Endothelial cell of umbilical vein (primary cell): ENCODE measurements around the gene CNNM3. TPM values are rescaled to one million over a fixed set of nuclear protein-coding genes. Genes with fewer than 3 reads are reported as not detected.

Experiments used
- BruUV-seq: library from RNA; stranded (reverse); fragments of 400-500 nt; replicated peaks from 2 replicates; lab custom pipeline; 2021; lab: Mats Ljungman, UMichigan
- CTCF ChIA-PET: fragments of 300-600, 350-600 bp; sonication (Branson Sonifier 250); formaldehyde crosslinking; loops from one replicate; lab custom pipeline; 2021; ENCODE audit warnings: antibody characterized with exemption, inconsistent platforms; lab: Charles Lee
- POLR2A ChIA-PET: fragments of 300-600, 350-600 bp; sonication (Branson Sonifier 250); formaldehyde crosslinking; loops from one replicate; lab custom pipeline; 2021; ENCODE audit warnings: antibody characterized with exemption, inconsistent platforms; lab: Charles Lee
- DNase-seq: peaks from one replicate; pipeline ENCODE4 v3.0.0-alpha.2; 2011; ENCODE audit warnings: low read depth, low spot score
- FAIRE-seq: peaks from 2 replicates; lab custom pipeline; 2011; peaks lifted over from hg19 to GRCh38; lab: Jason Lieb, UNC
- H2AFZ ChIP-seq: 2 replicates; pipeline ENCODE4 v1.6.0; 2012; ENCODE audit warnings: low read depth, low read length, control low read depth, inconsistent platforms
- H3K27ac ChIP-seq: 2 replicates; pipeline ENCODE4 v1.5.1; 2011; ENCODE audit warnings: low read depth, mild to moderate bottlenecking, control low read depth, low read length, moderate library complexity; ENCODE audit not compliant: insufficient read depth
- H3K27me3 ChIP-seq, 2 experiments: 2 replicates each; pipeline versions ENCODE4 v1.6.0 to v1.6.1; 2011; ENCODE audit warnings: low read length in 2 of 2, mixed read lengths in 1 of 2; ENCODE audit not compliant: control insufficient read depth in 2 of 2, insufficient read depth in 2 of 2
- H3K36me3 ChIP-seq, 2 experiments: 2 replicates in 1 of 2; 3 replicates in 1 of 2; pipeline ENCODE4 v1.5.1; 2011; ENCODE audit warnings: low read length in 2 of 2, mild to moderate bottlenecking in 1 of 2, moderate library complexity in 1 of 2; ENCODE audit not compliant: control insufficient read depth in 2 of 2, insufficient read depth in 2 of 2; ENCODE audit errors: extremely low read depth in 1 of 2
- H3K4me1 ChIP-seq: 3 replicates; pipeline ENCODE4 v1.5.1; 2011; ENCODE audit warnings: mild to moderate bottlenecking, low read length; ENCODE audit not compliant: control insufficient read depth, insufficient read depth; ENCODE audit errors: extremely low read depth
- H3K4me2 ChIP-seq: 2 replicates; pipeline ENCODE4 v1.6.1; 2011; ENCODE audit warnings: low read length, control low read depth, mixed read lengths; ENCODE audit not compliant: insufficient read depth
- H3K4me3 ChIP-seq, 3 experiments: fragments of 200-600 bp in 1 of 3; sonication (generic), shearing (Covaris generic) in 1 of 3; replicated peaks in 1 of 3; 2 replicates each; pipeline ENCODE4 v1.5.1; 2011 to 2016; ENCODE audit warnings: control low read depth in 3 of 3, low read length in 3 of 3, mild to moderate bottlenecking in 2 of 3, inconsistent platforms in 1 of 3, low read depth in 1 of 3, moderate library complexity in 1 of 3; ENCODE audit not compliant: insufficient read depth in 1 of 3
- H3K79me2 ChIP-seq: 2 replicates; pipeline ENCODE4 v1.6.0; 2012; ENCODE audit warnings: low read length, inconsistent platforms; ENCODE audit not compliant: control insufficient read depth, insufficient read depth
- H3K9ac ChIP-seq: replicated peaks from 2 replicates; pipeline ENCODE3; 2011; ENCODE audit warnings: low read length, control low read depth; ENCODE audit not compliant: insufficient read depth; ENCODE audit errors: extremely low read depth
- H3K9me1 ChIP-seq: replicated peaks from 3 replicates; pipeline ENCODE4 v1.6.0; 2011; ENCODE audit warnings: mild to moderate bottlenecking, low read length; ENCODE audit not compliant: control insufficient read depth, insufficient read depth; ENCODE audit errors: extremely low read depth
- H3K9me3 ChIP-seq: replicated peaks from 2 replicates; pipeline ENCODE4 v1.5.1; 2012; ENCODE audit warnings: low read length, inconsistent platforms; ENCODE audit not compliant: control insufficient read depth, insufficient read depth
- H4K20me1 ChIP-seq: replicated peaks from 2 replicates; pipeline ENCODE3; 2011; ENCODE audit warnings: mild to moderate bottlenecking, low read length; ENCODE audit not compliant: control insufficient read depth, insufficient read depth; ENCODE audit errors: extremely low read depth
- CTCF ChIP-seq, 2 donors: IDR thresholded peaks; 1 replicate in 1 of 2; 2 replicates in 1 of 2; pipeline ENCODE4 v1.5.1; 2011; ENCODE audit warnings: low read length in 2 of 2, mild to moderate bottlenecking in 2 of 2, moderate library complexity in 2 of 2, control low read depth in 1 of 2, inconsistent platforms in 1 of 2, low read depth in 1 of 2; ENCODE audit not compliant: insufficient read depth in 1 of 2; ENCODE audit errors: extremely low read depth in 1 of 2
- EZH2 ChIP-seq: IDR thresholded peaks from 2 replicates; pipeline ENCODE4 v1.6.1; 2012; ENCODE audit warnings: borderline replicate concordance, low read depth, mild to moderate bottlenecking, moderate library complexity, low read length, inconsistent platforms; ENCODE audit not compliant: severe bottlenecking
- FOS ChIP-seq: IDR thresholded peaks from 2 replicates; pipeline ENCODE4 v1.6.1; 2011; ENCODE audit warnings: mild to moderate bottlenecking, low read length, moderate library complexity, borderline replicate concordance; ENCODE audit not compliant: insufficient read depth
- GATA2 ChIP-seq: IDR thresholded peaks from 2 replicates; pipeline ENCODE4 v1.7.0; 2011; ENCODE audit warnings: low read depth, mild to moderate bottlenecking, moderate library complexity, mixed read lengths, low read length; ENCODE audit not compliant: insufficient read length, insufficient read depth
- JUN ChIP-seq: IDR thresholded peaks from 2 replicates; pipeline ENCODE4 v1.6.1; 2011; ENCODE audit warnings: borderline replicate concordance, low read depth; ENCODE audit not compliant: insufficient read length, insufficient read depth
- MAX ChIP-seq: IDR thresholded peaks from 2 replicates; pipeline ENCODE4 v1.6.1; 2011; ENCODE audit not compliant: insufficient read depth, insufficient read length
- MYC ChIP-seq: IDR thresholded peaks from one replicate; pipeline ENCODE4 v1.6.1; 2011; ENCODE audit warnings: mild to moderate bottlenecking, low read depth, low read length
- POLR2A ChIP-seq: IDR thresholded peaks from 2 replicates; pipeline ENCODE4 v1.6.1; 2012; ENCODE audit warnings: low read depth, mild to moderate bottlenecking, control low read depth, low read length
- POLR2AphosphoS5 ChIP-seq: IDR thresholded peaks from 2 replicates; pipeline ENCODE4 v1.6.1; 2012; ENCODE audit warnings: low read depth, mild to moderate bottlenecking, control low read depth, low read length, moderate library complexity; ENCODE audit not compliant: insufficient read depth
- dilution Hi-C: fragments of 300-500 bp; cut with MboI; formaldehyde crosslinking; loops from one replicate; pipeline ENCODE4 v1.15.0; 2019; ENCODE audit warnings: low sequenced_read_pairs; ENCODE audit not compliant: extremely low pct_ligation_motif_present
- intact Hi-C: fragments of 100-400 bp; cut with micrococcal nuclease; formaldehyde crosslinking; loops from one replicate; pipeline ENCODE4 v1.10.0; 2022
- polyA plus RNA-seq, 4 experiments: library from polyadenylated mRNA; depleted of rRNA in 3 of 4; stranded (reverse) in 3 of 4; unstranded in 1 of 4; fragments of >200 nt; gene quantifications; 2 replicates each; pipeline versions ENCODE4 v1.2.1 to v1.2.3, GENCODE V29; 2011 to 2012; ENCODE audit warnings: missing spikeins in 1 of 4
- total RNA-seq: library from RNA; stranded (reverse); gene quantifications from 2 replicates; pipeline ENCODE4 v1.2.3, GENCODE V29; 2021

Gene CNNM3
- total and polyA plus RNA-seq, 2 donors (not counting 3 experiments of a cell fraction or from before 2014, with no cell fraction given): 13.0 to 14.9 TPM

GRCh38 chr2:96877631-96878092 is 61.6 kb downstream of the CNNM3 start:
- ChIA-PET CTCF (no interaction called here), POLR2A (no interaction called here)
- H3K36me3 ChIP-seq: no peaks in the 10 kb centered on the region
- no peaks in the 10 kb centered on the region for H3K79me2 ChIP-seq
- H3K4me2 ChIP-seq: no peak overlapping the region
- no peak for TF ChIP-seq POLR2A
- no peak for TF ChIP-seq CTCF (IDR thresholded peaks at IDR 0.05; ENCODE audit: extremely low read depth in 1 of 2, insufficient read depth in 1 of 2, low read depth in 1 of 2, low read length in 2 of 2)
- no peak for TF ChIP-seq FOS
- no peak for TF ChIP-seq POLR2AphosphoS5
- no peak for TF ChIP-seq JUN
- no peak for TF ChIP-seq GATA2
- intact Hi-C loops (no loop called here), dilution Hi-C loops (no loop called here)
- H3K27ac ChIP-seq: no peak overlapping the region
- FAIRE-seq: no peak
- no peak overlapping the region for H3K9ac ChIP-seq
- no peaks in the 10 kb centered on the region for H4K20me1 ChIP-seq
- no peaks in the 10 kb centered on the region for H3K9me3 ChIP-seq
- H3K4me3 ChIP-seq: no peak overlapping the region
- peaks cover 4% of the 10 kb centered on the region for H3K4me1 ChIP-seq
- no TSS peak for BruUV-seq
- no peak for DNase-seq
- peaks cover 0 to 2% of the 10 kb centered on the region in 2 experiments for H3K27me3 ChIP-seq
- H3K9me1 ChIP-seq: no peaks in the 10 kb centered on the region
- no peak overlapping the region for H2AFZ ChIP-seq

GRCh38 chr2:96878171-96878570 is 62.1 kb downstream of the CNNM3 start:
- CTCF ChIA-PET: no interaction called here
- dilution Hi-C loops: no loop called here

More at GRCh38 chr2:96878171-96878570, 62.1 kb downstream of the CNNM3 start:
- no peaks in the 10 kb centered on the region for H3K4me1 ChIP-seq
- FAIRE-seq: no peak
- H3K4me2 ChIP-seq: no peak overlapping the region
- no peaks in the 10 kb centered on the region for H4K20me1 ChIP-seq
- no peak for DNase-seq
- no peaks in the 10 kb centered on the region for H3K36me3 ChIP-seq
- BruUV-seq: no TSS peak
- H3K9me3 ChIP-seq: no peaks in the 10 kb centered on the region
- H3K27me3 ChIP-seq: peaks cover 0 to 2% of the 10 kb centered on the region in 2 experiments
- H3K27ac ChIP-seq: no peak overlapping the region
- H3K79me2 ChIP-seq: no peaks in the 10 kb centered on the region
- POLR2A ChIA-PET: no interaction called here
- no peaks in the 10 kb centered on the region for H3K9me1 ChIP-seq
- intact Hi-C loops: no loop called here
- no peak overlapping the region for H3K4me3 ChIP-seq
- no peak overlapping the region for H3K9ac ChIP-seq
- TF ChIP-seq MAX: no peak
- no peak for TF ChIP-seq JUN
- TF ChIP-seq EZH2: no peak
- no peak for TF ChIP-seq MYC
- no peak for TF ChIP-seq GATA2
- no peak for TF ChIP-seq POLR2AphosphoS5
- no peak for TF ChIP-seq POLR2A
- no peak for TF ChIP-seq CTCF (IDR thresholded peaks at IDR 0.05; ENCODE audit: extremely low read depth in 1 of 2, insufficient read depth in 1 of 2, low read depth in 1 of 2, low read length in 2 of 2)
- no peak for TF ChIP-seq FOS
- no peak overlapping the region for H2AFZ ChIP-seq
